Activated CD8-positive, alpha-beta T cell treated with anti-CD3 and anti-CD28 coated beads for 36 hours (primary cell): ENCODE data around the gene ABCC3. TPM values are rescaled to one million over a fixed set of nuclear protein-coding genes. Genes with fewer than 3 reads are reported as not detected.

Experiments used
- ATAC-seq: fragments of 200-7000 bp; cut with Tn5 transposase; one replicate; pipeline ENCODE4 v1.10.0; 2021; ENCODE audit warnings: mild to moderate bottlenecking, moderate library complexity
- CTCF ChIA-PET: fragments of 350-600 bp; sonication (Branson Sonifier 250); formaldehyde crosslinking; loops from one replicate; lab custom pipeline; 2021; ENCODE audit warnings: antibody characterized with exemption; lab: Charles Lee
- POLR2A ChIA-PET: fragments of 350-600 bp; sonication (Branson Sonifier 250); formaldehyde crosslinking; loops from one replicate; lab custom pipeline; 2021; ENCODE audit warnings: antibody characterized with exemption; lab: Charles Lee
- DNase-seq: peaks from one replicate; pipeline ENCODE4 v3.0.0-alpha.2; 2020
- H3K27ac Mint-ChIP-seq: one replicate; pipeline ENCODE4 v1.8.0; 2021; ENCODE audit warnings: mild to moderate bottlenecking, mixed read lengths
- H3K27me3 Mint-ChIP-seq: one replicate; pipeline ENCODE4 v1.8.0; 2021; ENCODE audit warnings: mixed read lengths
- H3K36me3 Mint-ChIP-seq: one replicate; pipeline ENCODE4 v1.8.0; 2021; ENCODE audit warnings: low read depth, mixed read lengths
- H3K4me1 Mint-ChIP-seq: one replicate; pipeline ENCODE4 v1.8.0; 2021; ENCODE audit warnings: low read depth, mixed read lengths
- H3K4me3 Mint-ChIP-seq: one replicate; pipeline ENCODE4 v1.8.0; 2021; ENCODE audit warnings: mild to moderate bottlenecking, moderate library complexity, mixed read lengths
- H3K9me3 Mint-ChIP-seq: one replicate; pipeline ENCODE4 v1.8.0; 2021; ENCODE audit warnings: mixed read lengths
- CTCF ChIP-seq: fragments of 200-600 bp; IDR thresholded peaks from one replicate; pipeline ENCODE4 v1.8.0; 2022; ENCODE audit warnings: antibody characterized with exemption, mild to moderate bottlenecking
- intact Hi-C: fragments of 100-400 bp; cut with micrococcal nuclease; formaldehyde crosslinking; loops from one replicate; pipeline ENCODE4 v1.10.0; 2022
- total RNA-seq, 2 experiments: library from RNA; stranded (reverse); gene quantifications; one replicate each; pipeline ENCODE4 v1.2.3, GENCODE V29; 2021

Gene ABCC3
- total RNA-seq, 2 experiments from 2014 or later, result not detected

- H3K27me3 Mint-ChIP-seq, result no peaks in the 10 kb centered on the region
- ChIA-PET CTCF (no interaction called here), POLR2A (no interaction called here)
- H3K4me3 Mint-ChIP-seq, result no peak overlapping the region
- no peaks in the 10 kb centered on the region for H3K36me3 Mint-ChIP-seq
- no peak for DNase-seq
- intact Hi-C loops, result no loop called here
- no peak for TF ChIP-seq CTCF
- H3K9me3 Mint-ChIP-seq, result no peaks in the 10 kb centered on the region
- H3K27ac Mint-ChIP-seq, result no peak overlapping the region
- no peaks in the 10 kb centered on the region for H3K4me1 Mint-ChIP-seq
- ATAC-seq, result no peak
Observed at GRCh38 chr17:50672071-50672470, 37.4 kb downstream of the ABCC3 start.

GRCh38 chr17:50672831-50673551 lies 38.3 kb downstream of the ABCC3 start:
- DNase-seq, result no peak
- Mint-ChIP-seq H3K27ac (no peak overlapping the region), H3K27me3 (no peaks in the 10 kb centered on the region), H3K36me3 (no peaks in the 10 kb centered on the region), H3K4me1 (no peaks in the 10 kb centered on the region), H3K9me3 (no peaks in the 10 kb centered on the region), H3K4me3 (no peak overlapping the region)
- ChIA-PET CTCF (no interaction called here), POLR2A (no interaction called here)
- no peak for TF ChIP-seq CTCF
- intact Hi-C loops, result no loop called here
- no peak for ATAC-seq

DNA sequence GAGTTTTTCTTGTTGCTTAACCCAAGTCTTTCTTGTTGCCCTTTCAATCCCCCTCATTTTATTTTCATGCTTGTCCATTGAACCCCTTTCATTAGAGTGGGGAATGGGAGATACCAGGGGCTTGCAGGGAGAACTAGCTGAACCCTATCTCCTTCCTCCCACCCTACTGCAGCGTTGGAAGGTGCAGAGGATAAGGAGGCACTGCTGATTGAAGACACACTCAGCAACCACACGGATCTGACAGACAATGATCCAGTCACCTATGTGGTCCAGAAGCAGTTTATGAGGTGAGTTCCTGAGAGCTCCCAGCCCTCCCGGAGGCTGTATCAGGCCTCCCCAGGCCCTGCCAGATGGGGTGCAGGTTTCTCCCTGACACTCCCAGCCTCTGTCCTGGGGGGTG lies 40.5 kb downstream of the ABCC3 start:
- POLR2A ChIA-PET, result no interaction called here

GRCh38 chr17:50675627-50676026 lies 40.9 kb downstream of the ABCC3 start:
- ChIA-PET CTCF (no interaction called here), POLR2A (no interaction called here)

More for the DNA sequence above, 40.5 kb downstream of the ABCC3 start:
- Mint-ChIP-seq H3K36me3 (no peaks in the 10 kb centered on the region), H3K4me1 (no peaks in the 10 kb centered on the region), H3K4me3 (no peak overlapping the region), H3K9me3 (no peaks in the 10 kb centered on the region), H3K27ac (no peak overlapping the region), H3K27me3 (no peaks in the 10 kb centered on the region)
- intact Hi-C loops, result no loop called here
- ATAC-seq (no peak), DNase-seq (no peak)
- no peak for TF ChIP-seq CTCF
- CTCF ChIA-PET, result no interaction called here

More at GRCh38 chr17:50675627-50676026, 40.9 kb downstream of the ABCC3 start:
- Mint-ChIP-seq H3K36me3 (no peaks in the 10 kb centered on the region), H3K27me3 (peaks cover 3% of the 10 kb centered on the region), H3K4me3 (no peak overlapping the region), H3K27ac (no peak overlapping the region), H3K4me1 (no peaks in the 10 kb centered on the region), H3K9me3 (no peaks in the 10 kb centered on the region)
- ATAC-seq (no peak), DNase-seq (no peak)
- TF ChIP-seq CTCF, result no peak
- intact Hi-C loops, result no loop called here
